SK-N-SH (cell line): Measurements from ENCODE around the gene SKIC2.
"Not testable (repeated sequence)": the region's sequence is repeated elsewhere in the genome, so short reads cannot be mapped to it uniquely, and the experiment has no call there.

ENCODE experiments used
- CTCF ChIP-seq: fragments of 200-600 bp; sonication (generic); IDR thresholded peaks from 2 replicates; pipeline ENCODE4 v1.6.1; 2017; ENCODE audit warnings: antibody characterized with exemption, mild to moderate bottlenecking, moderate library complexity
- EP300 ChIP-seq, 2 experiments: IDR thresholded peaks; 2 replicates each; pipeline versions ENCODE4 v1.4.0 to v1.6.1; 2012; ENCODE audit warnings: borderline replicate concordance in 1 of 2, low read depth in 1 of 2, low read length in 1 of 2
- FOXJ3 ChIP-seq: sonication (generic); formaldehyde crosslinking; IDR thresholded peaks from 2 replicates; pipeline ENCODE4 v1.5.1; 2020; ENCODE audit warnings: mild to moderate bottlenecking, missing genetic modification reagents
- FOXM1 ChIP-seq: IDR thresholded peaks from 2 replicates; pipeline ENCODE4 v1.4.0; 2012; ENCODE audit warnings: low read depth, mild to moderate bottlenecking
- MAX ChIP-seq: IDR thresholded peaks from 2 replicates; pipeline ENCODE4 v1.4.0; 2012; ENCODE audit warnings: low read depth
- POLR2AphosphoS5 ChIP-seq: IDR thresholded peaks from 2 replicates; pipeline ENCODE4 v1.6.1; 2012; ENCODE audit warnings: low read depth, low read length
- SMC3 ChIP-seq: IDR thresholded peaks from 2 replicates; pipeline ENCODE4 v1.6.1; 2012; ENCODE audit warnings: low read depth, low read length, improper control_type of control experiment
- ZBTB33 ChIP-seq: IDR thresholded peaks from 2 replicates; pipeline ENCODE4 v1.4.0; 2012; ENCODE audit warnings: low read depth, borderline replicate concordance

GRCh38 chr6:32007086-32007485 is 48.1 kb downstream of the SKIC2 start:
- not testable (repeated sequence) for TF ChIP-seq SMC3; ZBTB33; CTCF; FOXJ3 (CRISPR knock-in tag); EP300 (IDR thresholded peaks at IDR 0.05; ENCODE audit: borderline replicate concordance in 1 of 2, low read depth in 1 of 2, low read length in 1 of 2); MAX; POLR2AphosphoS5; FOXM1
